Activated naive CD4-positive, alpha-beta T cell treated with anti-CD3 and anti-CD28 coated beads for 36 hours (primary cell): Measurements from ENCODE around the gene RASIP1. TPM values are rescaled to one million over a fixed set of nuclear protein-coding genes. Genes with fewer than 3 reads are reported as not detected.

Experiments used
- CTCF ChIA-PET: fragments of 350-600 bp; sonication (Branson Sonifier 250); formaldehyde crosslinking; loops from one replicate; lab custom pipeline; 2021; ENCODE audit warnings: antibody characterized with exemption; lab: Charles Lee
- DNase-seq: peaks from one replicate; pipeline ENCODE4 v3.0.0-alpha.2; 2020
- H3K27ac Mint-ChIP-seq: one replicate; pipeline ENCODE4 v1.8.0; 2021; ENCODE audit warnings: mild to moderate bottlenecking, mixed read lengths
- H3K27me3 Mint-ChIP-seq: one replicate; pipeline ENCODE4 v1.8.0; 2021; ENCODE audit warnings: low read depth, mixed read lengths
- H3K36me3 Mint-ChIP-seq: one replicate; pipeline ENCODE4 v1.8.0; 2021; ENCODE audit warnings: low read depth, mixed read lengths
- H3K4me1 Mint-ChIP-seq: one replicate; pipeline ENCODE4 v1.8.0; 2021; ENCODE audit warnings: low read depth, mixed read lengths
- H3K4me3 Mint-ChIP-seq: one replicate; pipeline ENCODE4 v1.8.0; 2021; ENCODE audit warnings: mild to moderate bottlenecking, moderate library complexity, mixed read lengths
- H3K9me3 Mint-ChIP-seq: one replicate; pipeline ENCODE4 v1.8.0; 2021; ENCODE audit warnings: mixed read lengths
- intact Hi-C: fragments of 100-400 bp; cut with micrococcal nuclease; formaldehyde crosslinking; loops from one replicate; pipeline ENCODE4 v1.15.1; 2023
- total RNA-seq, 2 experiments: library from RNA; stranded (reverse); gene quantifications; one replicate each; pipeline ENCODE4 v1.2.3, GENCODE V29; 2021

RASIP1 gene
- total RNA-seq, 2 experiments from 2014 or later = 0.17 TPM; not detected in 1

GRCh38 chr19:48674921-48675824 lies 65.2 kb downstream of the RASIP1 start:
- CTCF ChIA-PET = interaction anchor here (0.7 to 2.7 kb wide), 14 partner anchors 10 to 226 kb away, joined by 3 to 17 read pairs (median 5); partner anchors contain the start of genes CA11 and FUT2
- Mint-ChIP-seq H3K27me3 (no peaks in the 10 kb centered on the region), H3K9me3 (no peaks in the 10 kb centered on the region), H3K4me1 (peaks cover 5% of the 10 kb centered on the region), H3K36me3 (no peaks in the 10 kb centered on the region), H3K27ac (no peak overlapping the region), H3K4me3 (no peak overlapping the region)
- intact Hi-C loops = loop anchor here (1.0 kb wide), 2 partner anchors 29 to 63 kb away; partner anchors contain the start of gene CA11
- peak; percentile 86 for DNase-seq

- Mint-ChIP-seq H3K4me3 (no peak overlapping the region), H3K27me3 (no peaks in the 10 kb centered on the region), H3K36me3 (no peaks in the 10 kb centered on the region), H3K27ac (no peak overlapping the region), H3K4me1 (peaks cover 5% of the 10 kb centered on the region), H3K9me3 (no peaks in the 10 kb centered on the region)
- CTCF ChIA-PET = interaction anchor here (0.7 to 2.7 kb wide), 11 partner anchors 9 to 114 kb away, joined by 3 to 17 read pairs (median 6); partner anchors contain the start of genes CA11 and FUT2
- intact Hi-C loops = no loop called here
- DNase-seq = no peak
These were observed 66.1 kb downstream of the RASIP1 start for GRCh38 chr19:48674216-48674809.

- DNase-seq = no peak
- intact Hi-C loops = no loop called here
- H3K27me3 Mint-ChIP-seq = no peaks in the 10 kb centered on the region
- H3K27ac Mint-ChIP-seq = no peak overlapping the region
- no peak overlapping the region for H3K4me3 Mint-ChIP-seq
- CTCF ChIA-PET = interaction anchor here (0.6 to 2.6 kb wide), 6 partner anchors 9 to 602 kb away, joined by 5 to 17 read pairs (median 6); partner anchors contain the start of genes CA11 and FUT2
- H3K4me1 Mint-ChIP-seq = peaks cover 5% of the 10 kb centered on the region
- no peaks in the 10 kb centered on the region for H3K36me3 Mint-ChIP-seq
- no peaks in the 10 kb centered on the region for H3K9me3 Mint-ChIP-seq
These were observed 66.8 kb downstream of the RASIP1 start for GRCh38 chr19:48673436-48674100.

GRCh38 chr19:48672994-48673393 lies 67.4 kb downstream of the RASIP1 start, which contains the start of gene NTN5:
NTN5 (minus strand) TSS chr19:48673017; CDS start chr19:48670986, 2,031 bp downstream.
- Mint-ChIP-seq H3K9me3 (no peaks in the 10 kb centered on the region), H3K4me1 (peaks cover 5% of the 10 kb centered on the region), H3K36me3 (no peaks in the 10 kb centered on the region), H3K27me3 (no peaks in the 10 kb centered on the region), H3K4me3 (no peak within 1 kb of the TSS), H3K27ac (no peak within 1 kb of the TSS)
- CTCF ChIA-PET = interaction anchor here (0.6 kb wide), 1 partner anchor 603 kb away, joined by 5 read pairs; no protein-coding TSS in a partner anchor
- intact Hi-C loops = no loop called here
- DNase-seq = no peak

GRCh38 chr19:48671446-48671995 lies 68.9 kb downstream of the RASIP1 start:
- intact Hi-C loops = no loop called here
- DNase-seq = no peak
- Mint-ChIP-seq H3K27ac (no peak overlapping the region), H3K27me3 (no peaks in the 10 kb centered on the region), H3K4me1 (peaks cover 5% of the 10 kb centered on the region), H3K36me3 (no peaks in the 10 kb centered on the region), H3K4me3 (no peak overlapping the region), H3K9me3 (no peaks in the 10 kb centered on the region)
- CTCF ChIA-PET = interaction anchor here (0.6 kb wide), 1 partner anchor 28 kb away, joined by 5 read pairs; no protein-coding TSS in a partner anchor

- H3K36me3 Mint-ChIP-seq = no peaks in the 10 kb centered on the region
- H3K4me1 Mint-ChIP-seq = peaks cover 5% of the 10 kb centered on the region
- H3K9me3 Mint-ChIP-seq = no peaks in the 10 kb centered on the region
- no peak for DNase-seq
- H3K4me3 Mint-ChIP-seq = no peak overlapping the region
- H3K27ac Mint-ChIP-seq = no peak overlapping the region
- CTCF ChIA-PET = interaction anchor here (0.6 kb wide), 2 partner anchors 29 to 1327 kb away, joined by 3 to 5 read pairs; no protein-coding TSS in a partner anchor
- intact Hi-C loops = no loop called here
- no peaks in the 10 kb centered on the region for H3K27me3 Mint-ChIP-seq
These were observed 69.5 kb downstream of the RASIP1 start for GRCh38 chr19:48670699-48671445.

Other genes with a start within 250 kb of the RASIP1 start
- 1 to 10 TPM; 2.3 to 2.6 TPM for gene LMTK3, start 228.8 kb downstream of the RASIP1 start, total RNA-seq
- gene SULT2B1, start 188.4 kb downstream of the RASIP1 start, total RNA-seq = not detected
- not detected for gene SPACA4, start 133.9 kb downstream of the RASIP1 start, total RNA-seq
- 1 to 10 TPM; 2.0 TPM for gene FAM83E, start 125.5 kb downstream of the RASIP1 start, total RNA-seq
- 1,000 to 10,000 TPM; 2,373 to 2,473 TPM for gene RPL18, start 121.4 kb downstream of the RASIP1 start, total RNA-seq
- gene SPHK2, start 121.1 kb downstream of the RASIP1 start, total RNA-seq = 10 to 100 TPM; 20.1 to 20.6 TPM
- 1 to 10 TPM; 7.8 to 9.7 TPM for gene DBP, start 103.2 kb downstream of the RASIP1 start, total RNA-seq
- 10 to 100 TPM; 12.0 to 14.9 TPM for gene CA11, start 94.4 kb downstream of the RASIP1 start, total RNA-seq
- under 1 TPM in 1 of 2 experiments, not detected in 1; 0.17 TPM for gene NTN5, start 67.6 kb downstream of the RASIP1 start, total RNA-seq
- gene FUT2, start 44.6 kb downstream of the RASIP1 start, total RNA-seq = not detected
- gene MAMSTR, start 20.9 kb downstream of the RASIP1 start, total RNA-seq = under 1 TPM; 0.44 to 0.57 TPM
- gene IZUMO1, start 6.3 kb upstream of the RASIP1 start, total RNA-seq = not detected
- under 1 TPM; 0.07 to 0.12 TPM for gene FUT1, start 12.0 kb upstream of the RASIP1 start, total RNA-seq
- not detected for gene FGF21, start 14.9 kb upstream of the RASIP1 start, total RNA-seq
- 10 to 100 TPM; 66.4 to 66.8 TPM for gene BCAT2, start 70.4 kb upstream of the RASIP1 start, total RNA-seq
- under 1 TPM in 1 of 2 experiments, not detected in 1; 0.50 TPM for gene HSD17B14, start 95.9 kb upstream of the RASIP1 start, total RNA-seq
- 1 to 10 TPM; 8.3 to 8.8 TPM for gene PLEKHA4, start 128.0 kb upstream of the RASIP1 start, total RNA-seq
- gene PPP1R15A, start 131.8 kb upstream of the RASIP1 start, total RNA-seq = 10 to 100 TPM; 96.5 to 97.4 TPM
- under 1 TPM; 0.54 to 0.81 TPM for gene TULP2, start 158.1 kb upstream of the RASIP1 start, total RNA-seq
- gene NUCB1, start 159.7 kb upstream of the RASIP1 start, total RNA-seq = 100 to 1,000 TPM; 172 to 182 TPM
- gene DHDH, start 193.1 kb upstream of the RASIP1 start, total RNA-seq = 1 to 10 TPM; 4.2 to 4.5 TPM
- gene BAX, start 214.3 kb upstream of the RASIP1 start, total RNA-seq = 100 to 1,000 TPM; 267 to 302 TPM
- gene FTL, start 224.7 kb upstream of the RASIP1 start, total RNA-seq = 1,000 to 10,000 TPM; 1,093 to 1,120 TPM